OCI-LY7 (cell line): Measurements from ENCODE around the gene MKNK2. TPM values are rescaled to one million over a fixed set of nuclear protein-coding genes. Genes with fewer than 3 reads are reported as not detected.

Experiments used
- BruUV-seq: library from RNA; stranded (reverse); fragments of 400-500 nt; replicated peaks from 2 replicates; lab custom pipeline; 2021; lab: Mats Ljungman, UMichigan
- CTCF ChIA-PET: fragments of 300-600 bp; sonication (Branson Sonifier 250); formaldehyde crosslinking; loops from one replicate; lab custom pipeline; 2022; ENCODE audit warnings: antibody characterized with exemption; ENCODE audit not compliant: unreplicated experiment; lab: Charles Lee
- POLR2A ChIA-PET: fragments of 300-600 bp; sonication (Branson Sonifier 250); formaldehyde crosslinking; loops from one replicate; lab custom pipeline; 2022; ENCODE audit warnings: antibody characterized with exemption; lab: Charles Lee
- DNase-seq: peaks from one replicate; pipeline ENCODE4 v3.0.0-alpha.2; 2015; ENCODE audit warnings: low spot score
- H2AFZ ChIP-seq: fragments of 200-600 bp; sonication (generic), shearing (Covaris generic); 2 replicates; pipeline ENCODE4 v1.6.1; 2014; ENCODE audit warnings: mild to moderate bottlenecking, antibody characterized with exemption, low read length, moderate library complexity
- H3K27ac ChIP-seq: fragments of 200-600 bp; sonication (generic); 2 replicates; pipeline ENCODE4 v1.5.1; 2014; ENCODE audit warnings: mixed run types, low read depth, mild to moderate bottlenecking, moderate library complexity, low read length, inconsistent platforms; ENCODE audit not compliant: poor library complexity, severe bottlenecking
- H3K36me3 ChIP-seq: fragments of 200-600 bp; sonication (generic); 2 replicates; pipeline ENCODE4 v1.6.1; 2014; ENCODE audit warnings: mild to moderate bottlenecking, antibody characterized with exemption, low read length, moderate library complexity, mixed read lengths; ENCODE audit not compliant: insufficient read depth
- H3K4me1 ChIP-seq: fragments of 200-600 bp; sonication (generic); 2 replicates; pipeline ENCODE4 v1.5.1; 2014; ENCODE audit warnings: mild to moderate bottlenecking, low read length; ENCODE audit not compliant: insufficient read depth, poor library complexity, severe bottlenecking
- H3K4me2 ChIP-seq: fragments of 200-600 bp; sonication (generic); 2 replicates; pipeline ENCODE4 v1.6.1; 2014; ENCODE audit warnings: mild to moderate bottlenecking, low read length
- H3K4me3 ChIP-seq: fragments of 200-600 bp; sonication (generic); 2 replicates; pipeline ENCODE4 v1.5.1; 2014; ENCODE audit warnings: mild to moderate bottlenecking, low read depth, low read length; ENCODE audit not compliant: poor library complexity, severe bottlenecking
- H3K79me2 ChIP-seq: fragments of 200-600 bp; sonication (generic); 2 replicates; pipeline ENCODE4 v1.6.1; 2016; ENCODE audit warnings: low read depth, mild to moderate bottlenecking, low read length, moderate library complexity, mixed read lengths; ENCODE audit not compliant: insufficient read depth
- H3K9me2 ChIP-seq: fragments of 200-600 bp; sonication (generic); 2 replicates; pipeline ENCODE4 v1.6.1; 2016; ENCODE audit warnings: mild to moderate bottlenecking, low read length, mixed read lengths; ENCODE audit not compliant: insufficient read depth
- H3K9me3 ChIP-seq: fragments of 200-600 bp; sonication (generic); 2 replicates; pipeline ENCODE4 v1.6.1; 2014; ENCODE audit warnings: mild to moderate bottlenecking, mixed run types, low read length, mixed read lengths
- H4K20me1 ChIP-seq: fragments of 200-600 bp; sonication (generic); 2 replicates; pipeline ENCODE4 v1.6.1; 2014; ENCODE audit warnings: mild to moderate bottlenecking, antibody characterized with exemption, low read length, moderate library complexity, mixed read lengths; ENCODE audit not compliant: insufficient read depth
- CTCF ChIP-seq: fragments of 200-600 bp; sonication (generic); conservative IDR thresholded peaks from 2 replicates; pipeline ENCODE4 v1.5.1; 2014; ENCODE audit warnings: mild to moderate bottlenecking, antibody characterized with exemption, low read length, moderate library complexity, mixed read lengths
- EZH2phosphoT487 ChIP-seq: fragments of 200-600 bp; sonication (generic); IDR thresholded peaks from 2 replicates; pipeline ENCODE4 v1.6.1; 2018; ENCODE audit warnings: low read depth, borderline replicate concordance, mild to moderate bottlenecking, mixed run types, antibody characterized with exemption, low read length, moderate library complexity, mixed read lengths
- intact Hi-C: fragments of 100-400 bp; cut with micrococcal nuclease; formaldehyde crosslinking; loops from one replicate; pipeline ENCODE4 v1.10.0; 2022; ENCODE audit not compliant: unreplicated experiment
- total RNA-seq, 2 experiments: library from RNA; depleted of rRNA in 1 of 2; stranded (reverse); fragments of >200 nt in 1 of 2; shearing (Covaris generic) in 1 of 2; gene quantifications; 2 replicates each; pipeline ENCODE4 v1.2.3, GENCODE V29; 2014 to 2022

MKNK2 gene
- total RNA-seq, 2 experiments from 2014 or later: 115 to 225 TPM

GRCh38 chr19:2050349-2050990, 574 bp downstream of the MKNK2 start:
- H3K4me2 ChIP-seq: peak overlapping the region; percentile 93
- no TSS peak for BruUV-seq
- ChIA-PET POLR2A (no interaction called here), CTCF (no interaction called here)
- no peaks in the 10 kb centered on the region for H3K9me3 ChIP-seq
- H3K36me3 ChIP-seq: peaks cover 37% of the 10 kb centered on the region
- no peak overlapping the region for H2AFZ ChIP-seq
- intact Hi-C loops: loop anchor here (2.0 kb wide), 2 partner anchors 36 to 44 kb away; no protein-coding TSS in a partner anchor
- peaks cover 30% of the 10 kb centered on the region for H3K79me2 ChIP-seq
- H3K9me2 ChIP-seq: no peaks in the 10 kb centered on the region
- H4K20me1 ChIP-seq: 0 out of 2 replicates have a peak, but pooled peaks cover 6% of the 10 kb centered on the region
- peak overlapping the region; percentile 68 for H3K27ac ChIP-seq
- TF ChIP-seq EZH2phosphoT487 (no peak), CTCF (no peak)
- peaks cover 51% of the 10 kb centered on the region for H3K4me1 ChIP-seq
- no peak for DNase-seq
- H3K4me3 ChIP-seq: peak overlapping the region; percentile 98

GRCh38 chr19:2049741-2050348, 1.2 kb downstream of the MKNK2 start:
- DNase-seq: peak; percentile 87
- Histone ChIP-seq H3K4me1 (peaks cover 49% of the 10 kb centered on the region), H2AFZ (no peak overlapping the region), H3K9me2 (no peaks in the 10 kb centered on the region), H3K36me3 (peaks cover 43% of the 10 kb centered on the region), H3K4me2 (peak overlapping the region; percentile 93), H3K4me3 (peak overlapping the region; percentile 98), H3K9me3 (no peaks in the 10 kb centered on the region), H4K20me1 (0 out of 2 replicates have a peak, but pooled peaks cover 6% of the 10 kb centered on the region), H3K27ac (peak overlapping the region; percentile 68), H3K79me2 (peaks cover 30% of the 10 kb centered on the region)
- CTCF ChIA-PET: no interaction called here
- BruUV-seq: no TSS peak
- POLR2A ChIA-PET: interaction anchor here (0.6 to 0.7 kb wide), 2 partner anchors 12 to 43 kb away, joined by 3 read pairs; no protein-coding TSS in a partner anchor
- TF ChIP-seq CTCF (no peak), EZH2phosphoT487 (no peak)
- intact Hi-C loops: loop anchor here (2.0 kb wide), 2 partner anchors 37 to 45 kb away; no protein-coding TSS in a partner anchor
